Thyroid gland (tissue), 4 donors: ENCODE data around the gene CXCL9.

Source experiments
- CTCF ChIP-seq, 6 experiments: fragments of 200-600 bp in 3 of 6; fragments of 450-650 bp in 3 of 6; sonication (generic) in 3 of 6; IDR thresholded peaks; one replicate each; pipeline ENCODE4 v1.5.1; 2016 to 2019; ENCODE audit warnings: antibody characterized with exemption in 6 of 6, mild to moderate bottlenecking in 2 of 6, inconsistent platforms in 1 of 6, moderate library complexity in 1 of 6
- POLR2A ChIP-seq, 2 donors: fragments of 450-650 bp; IDR thresholded peaks; one replicate each; pipeline ENCODE4 v1.6.1; 2017; ENCODE audit warnings: antibody characterized with exemption in 2 of 2, mild to moderate bottlenecking in 2 of 2, moderate library complexity in 1 of 2

GRCh38 chr4:76013540-76013939 is 6.2 kb upstream of the CXCL9 start:
- TF ChIP-seq CTCF (IDR thresholded peaks at IDR 0.05): no peak
- TF ChIP-seq POLR2A (IDR thresholded peaks at IDR 0.05): no peak
